Measurements from ENCODE around the gene ABTB2.

GRCh38 chr11:34261095-34261494, 96.7 kb downstream of the ABTB2 start:
- TF ChIP-seq MXI1 (conservative IDR thresholded peaks at IDR 0.05; ENCODE audit: poor library complexity, severe bottlenecking), result no peak
- no peak for TF ChIP-seq CTCF (IDR thresholded peaks at IDR 0.05; ENCODE audit: poor library complexity, severe bottlenecking)
- no peak for TF ChIP-seq TAF1 (IDR thresholded peaks at IDR 0.05; ENCODE audit: low read depth)
- TF ChIP-seq SMC3 (conservative IDR thresholded peaks at IDR 0.05; ENCODE audit: poor library complexity), result no peak

Data from neural cell (in vitro differentiated cells).